Epithelial cell of proximal tubule (primary cell): ENCODE results near the gene DMD. TPM values are rescaled to one million over a fixed set of nuclear protein-coding genes. Genes with fewer than 3 reads are reported as not detected.

ENCODE experiments used
- DNase-seq: peaks from one replicate; pipeline ENCODE4 v3.0.0-alpha.2; 2011; ENCODE audit warnings: low read depth
- H3K4me3 ChIP-seq: 2 replicates; pipeline ENCODE4 v1.5.1; 2011; ENCODE audit warnings: low read depth, mild to moderate bottlenecking, low read length
- total RNA-seq: library from RNA; depleted of rRNA; stranded (reverse); fragments of >200 nt; gene quantifications from 2 replicates; pipeline ENCODE4 v1.2.3, GENCODE V29; 2015
- TF ChIP-seq, protein P1 (sequence below): conservative IDR thresholded peaks from 2 replicates; pipeline ENCODE4 v1.5.1; 2012; ENCODE audit warnings: low read depth, mild to moderate bottlenecking, low read length

The DMD gene
- total RNA-seq, 1 donor from 2014 or later: 1.3 TPM

DNA sequence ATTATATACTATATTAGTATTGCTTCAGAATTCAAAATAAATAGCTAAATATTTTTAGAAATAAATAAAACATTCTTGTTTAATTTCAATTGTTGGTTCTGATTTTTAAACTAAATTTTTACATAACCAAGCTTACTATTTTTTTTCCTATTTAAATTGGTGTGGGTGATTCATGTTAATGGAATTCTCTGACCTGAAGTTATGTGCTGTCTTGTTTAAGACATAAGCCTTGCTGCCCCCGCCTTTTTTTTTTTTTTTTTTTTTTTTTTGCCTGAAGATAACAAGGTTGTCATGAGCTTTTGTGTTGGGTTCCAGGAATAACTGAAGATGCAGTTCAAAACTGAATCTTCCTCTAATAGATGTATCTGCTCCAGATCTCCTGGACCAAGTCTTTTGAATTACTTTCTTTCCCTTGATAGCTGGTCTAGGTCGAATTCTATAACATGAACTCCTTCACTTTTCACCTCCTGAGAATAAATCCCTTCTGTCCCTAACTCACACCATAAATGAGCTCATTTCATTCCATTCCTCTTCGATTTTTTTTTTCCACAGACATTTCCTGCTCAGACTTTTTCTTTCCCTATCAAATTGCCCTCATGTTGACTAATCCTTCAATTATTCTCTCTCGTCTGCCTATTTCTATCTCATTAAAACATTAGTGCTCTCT is 1878.1 kb downstream of the DMD start:
- TF ChIP-seq, protein P1, sequence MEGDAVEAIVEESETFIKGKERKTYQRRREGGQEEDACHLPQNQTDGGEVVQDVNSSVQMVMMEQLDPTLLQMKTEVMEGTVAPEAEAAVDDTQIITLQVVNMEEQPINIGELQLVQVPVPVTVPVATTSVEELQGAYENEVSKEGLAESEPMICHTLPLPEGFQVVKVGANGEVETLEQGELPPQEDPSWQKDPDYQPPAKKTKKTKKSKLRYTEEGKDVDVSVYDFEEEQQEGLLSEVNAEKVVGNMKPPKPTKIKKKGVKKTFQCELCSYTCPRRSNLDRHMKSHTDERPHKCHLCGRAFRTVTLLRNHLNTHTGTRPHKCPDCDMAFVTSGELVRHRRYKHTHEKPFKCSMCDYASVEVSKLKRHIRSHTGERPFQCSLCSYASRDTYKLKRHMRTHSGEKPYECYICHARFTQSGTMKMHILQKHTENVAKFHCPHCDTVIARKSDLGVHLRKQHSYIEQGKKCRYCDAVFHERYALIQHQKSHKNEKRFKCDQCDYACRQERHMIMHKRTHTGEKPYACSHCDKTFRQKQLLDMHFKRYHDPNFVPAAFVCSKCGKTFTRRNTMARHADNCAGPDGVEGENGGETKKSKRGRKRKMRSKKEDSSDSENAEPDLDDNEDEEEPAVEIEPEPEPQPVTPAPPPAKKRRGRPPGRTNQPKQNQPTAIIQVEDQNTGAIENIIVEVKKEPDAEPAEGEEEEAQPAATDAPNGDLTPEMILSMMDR: no peak
- H3K4me3 ChIP-seq: no peak overlapping the region
- no peak for DNase-seq

DNA sequence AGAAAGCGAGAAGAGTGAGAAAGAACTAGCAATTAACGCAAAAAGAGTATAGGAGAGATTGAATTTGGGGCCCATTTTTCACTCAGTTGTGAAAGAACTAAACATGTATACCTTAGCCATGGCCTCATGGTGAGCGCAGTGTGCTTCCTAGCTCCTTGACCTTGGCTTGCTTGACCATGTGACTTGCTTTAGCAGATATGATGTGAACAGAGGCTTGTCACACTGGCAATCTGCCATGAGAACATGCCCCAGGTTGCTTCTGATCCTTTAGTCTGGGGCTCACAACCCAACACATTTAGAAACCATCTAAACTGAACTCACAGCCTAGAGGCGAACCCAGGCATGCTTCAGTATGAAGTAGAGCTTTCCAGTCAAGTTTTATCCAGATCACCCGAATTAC is 1879.4 kb downstream of the DMD start:
- H3K4me3 ChIP-seq: no peak overlapping the region
- DNase-seq: no peak
- TF ChIP-seq, protein P1: no peak

DNA sequence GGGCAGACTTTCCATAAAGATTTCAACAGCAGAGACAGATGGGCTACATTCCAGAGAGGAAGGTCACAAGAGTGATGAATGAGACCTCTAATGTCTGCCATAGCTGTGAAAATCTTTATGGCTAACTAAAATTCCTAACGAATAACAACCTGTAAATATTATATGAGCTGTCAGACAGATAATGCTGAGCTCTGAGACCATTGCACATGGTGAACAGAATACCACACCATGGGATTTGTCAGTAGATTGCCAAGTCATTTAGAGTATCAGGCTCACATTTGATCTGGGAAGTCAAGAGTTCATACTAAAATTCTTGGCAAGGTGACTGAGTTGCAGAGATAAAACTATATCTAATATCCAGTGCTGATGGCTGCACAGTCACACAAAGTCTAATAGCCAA is 1880.3 kb downstream of the DMD start:
- no peak for DNase-seq
- TF ChIP-seq, protein P1: no peak
- no peak overlapping the region for H3K4me3 ChIP-seq

DNA sequence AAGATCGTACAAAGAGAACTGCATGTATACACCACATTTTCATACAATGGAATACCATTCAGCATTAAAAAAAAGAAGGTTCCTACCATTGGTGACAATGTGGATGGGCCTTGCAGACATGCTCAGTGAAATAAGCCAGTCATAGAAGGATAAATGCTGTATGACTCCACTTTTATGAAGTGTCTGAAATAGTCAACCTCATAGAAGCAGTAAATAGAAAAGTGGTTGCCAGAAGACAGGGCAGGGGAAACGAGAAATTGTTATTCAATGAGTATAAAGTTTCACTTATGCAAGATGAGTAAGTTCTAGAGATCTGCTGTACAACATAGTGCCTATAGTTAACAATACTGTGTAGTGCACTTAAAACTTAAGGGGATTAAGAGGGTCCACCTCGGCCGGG is 1882.1 kb downstream of the DMD start:
- TF ChIP-seq, protein P1: no peak
- no peak for DNase-seq

DNA sequence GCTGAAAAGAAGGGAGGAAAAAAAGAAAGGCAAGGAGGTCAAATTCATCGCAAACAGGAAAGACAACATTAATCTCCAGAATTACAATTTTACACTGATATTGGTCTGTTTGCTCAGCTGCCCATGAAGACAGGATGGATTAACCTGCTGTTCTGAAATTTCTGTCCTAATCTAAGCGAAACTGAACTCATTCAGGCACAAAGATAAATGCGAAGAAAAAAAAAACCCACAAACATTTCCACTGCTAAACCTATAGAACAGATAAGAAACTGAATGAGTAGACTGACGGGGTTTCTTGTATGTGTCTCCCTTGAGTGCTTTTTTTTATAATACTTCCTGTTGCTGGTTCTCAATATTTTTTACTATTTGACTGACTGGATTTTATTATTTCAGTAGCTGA is 1887.7 kb downstream of the DMD start:
- no peak overlapping the region for H3K4me3 ChIP-seq
- no peak for DNase-seq
- TF ChIP-seq, protein P1: no peak

More for the DNA sequence above, 1882.1 kb downstream of the DMD start:
- no peak overlapping the region for H3K4me3 ChIP-seq

DNA sequence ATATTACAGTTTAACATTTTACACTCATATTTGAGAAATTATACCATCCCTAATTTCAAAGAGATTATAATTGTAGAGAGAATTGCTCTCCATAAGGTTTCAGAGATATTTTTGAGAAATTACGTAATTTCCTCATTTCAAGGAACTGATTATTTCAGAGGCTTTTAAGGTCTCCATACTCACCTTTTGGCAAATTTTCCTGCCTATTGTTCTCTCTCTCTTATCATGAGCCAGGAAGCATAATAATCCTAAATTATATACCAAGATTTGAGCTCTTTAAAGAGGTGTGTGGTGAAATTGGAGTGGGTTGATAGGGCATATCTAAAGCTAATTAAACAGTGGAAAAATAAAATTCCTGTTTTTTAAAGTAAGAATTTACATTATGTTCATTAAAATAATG is 1890.6 kb downstream of the DMD start:
- no peak for DNase-seq
- H3K4me3 ChIP-seq: no peak overlapping the region
- TF ChIP-seq, protein P1: no peak

DNA sequence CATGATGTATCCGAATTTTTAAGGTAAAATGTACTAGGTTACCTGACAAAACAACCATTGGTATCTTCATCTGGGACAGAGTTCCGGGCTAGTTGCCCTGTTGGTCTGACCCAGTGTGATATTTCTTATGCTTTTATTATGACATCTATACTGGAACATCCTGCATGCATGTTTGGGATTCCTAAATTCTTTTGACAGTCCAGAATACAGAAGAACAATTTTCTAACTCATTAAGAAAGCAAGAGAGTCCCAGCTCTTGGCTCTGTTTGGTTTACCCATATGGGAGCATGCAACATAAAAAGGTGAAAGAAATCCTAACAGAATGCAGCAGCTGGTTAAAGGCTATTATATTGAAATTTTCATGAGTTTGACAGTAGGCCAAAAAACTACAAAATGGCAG is 1891.8 kb downstream of the DMD start:
- H3K4me3 ChIP-seq: no peak overlapping the region
- DNase-seq: no peak
- TF ChIP-seq, protein P1: no peak
